Central memory CD4-positive, alpha-beta T cell (primary cell): Measurements from ENCODE around the gene ALDH1L1.
A peak's percentile ranks its signal among the peaks of the same experiment; 100 is the strongest.

Experiments used
- DNase-seq: peaks from one replicate; pipeline ENCODE4 v3.0.0; 2022

ALDH1L1 gene

GRCh38 chr3:126153695-126154360, 26.6 kb downstream of the ALDH1L1 start:
- DNase-seq = no peak

GRCh38 chr3:126152901-126153694, 27.3 kb downstream of the ALDH1L1 start:
- no peak for DNase-seq

- no peak for DNase-seq
Observed at GRCh38 chr3:126152458-126152857, 27.9 kb downstream of the ALDH1L1 start.

- no peak for DNase-seq
Observed at GRCh38 chr3:126151562-126152302, 28.7 kb downstream of the ALDH1L1 start.

- DNase-seq = no peak
Observed at GRCh38 chr3:126149960-126150515, 30.3 kb downstream of the ALDH1L1 start.

- DNase-seq = no peak
Observed at GRCh38 chr3:126149256-126149902, 31.0 kb downstream of the ALDH1L1 start.

- no peak for DNase-seq
Observed at GRCh38 chr3:126147932-126148683, 32.3 kb downstream of the ALDH1L1 start.

GRCh38 chr3:126147147-126147931, 33.0 kb downstream of the ALDH1L1 start:
- DNase-seq = no peak

GRCh38 chr3:126146525-126147146, 33.8 kb downstream of the ALDH1L1 start:
- no peak for DNase-seq

- DNase-seq = no peak
Observed at GRCh38 chr3:126146034-126146433, 34.4 kb downstream of the ALDH1L1 start.

- DNase-seq = no peak
Observed at GRCh38 chr3:126142652-126143051, 37.7 kb downstream of the ALDH1L1 start.

- no peak for DNase-seq
Observed at GRCh38 chr3:126137490-126138130, 42.8 kb downstream of the ALDH1L1 start.

- DNase-seq = no peak
Observed at GRCh38 chr3:126136428-126137220, 43.8 kb downstream of the ALDH1L1 start.

GRCh38 chr3:126135406-126136076, 44.8 kb downstream of the ALDH1L1 start:
- no peak for DNase-seq

GRCh38 chr3:126135071-126135405, 45.3 kb downstream of the ALDH1L1 start:
- no peak for DNase-seq

GRCh38 chr3:126134219-126134975, 46.0 kb downstream of the ALDH1L1 start:
- peak; percentile 8 for DNase-seq

GRCh38 chr3:126133606-126134005, 46.8 kb downstream of the ALDH1L1 start:
- no peak for DNase-seq
